Spleen (tissue), 11 donors: ENCODE measurements around the gene MBNL1. TPM values are rescaled to one million over a fixed set of nuclear protein-coding genes. Genes with fewer than 3 reads are reported as not detected.

ENCODE experiments used
- DNase-seq: peaks from one replicate; pipeline ENCODE4 v3.0.0-alpha.2; 2020
- H3K27ac ChIP-seq, 8 donors: fragments of 200-600 bp; sonication (generic) in 7 of 8; 1 replicate in 4 of 8; 2 replicates in 4 of 8; pipeline versions ENCODE4 v1.5.0 to v1.8.0; 2016 to 2021; ENCODE audit warnings: inconsistent platforms in 4 of 8, mild to moderate bottlenecking in 4 of 8, moderate library complexity in 1 of 8
- H3K27me3 ChIP-seq, 7 donors: fragments of 200-600 bp; sonication (generic) in 6 of 7; replicated peaks in 1 of 7; 1 replicate in 4 of 7; 2 replicates in 3 of 7; pipeline versions ENCODE4 v1.5.0 to v1.8.0; 2016 to 2021; ENCODE audit warnings: inconsistent platforms in 3 of 7, mild to moderate bottlenecking in 1 of 7
- H3K36me3 ChIP-seq, 6 donors: fragments of 200-600 bp; sonication (generic) in 5 of 6; 1 replicate in 4 of 6; 2 replicates in 2 of 6; pipeline versions ENCODE4 v1.5.0 to v1.8.0; 2016 to 2021; ENCODE audit warnings: inconsistent platforms in 2 of 6
- H3K4me1 ChIP-seq, 6 donors: fragments of 200-600 bp; sonication (generic) in 5 of 6; 1 replicate in 3 of 6; 2 replicates in 3 of 6; pipeline versions ENCODE4 v1.5.0 to v1.8.0; 2016 to 2021; ENCODE audit warnings: inconsistent platforms in 3 of 6
- H3K4me3 ChIP-seq, 8 donors: fragments of 200-600 bp; sonication (generic) in 7 of 8; 1 replicate in 4 of 8; 2 replicates in 4 of 8; pipeline versions ENCODE4 v1.5.0 to v1.8.0; 2016 to 2021; ENCODE audit warnings: inconsistent platforms in 4 of 8, mild to moderate bottlenecking in 4 of 8, moderate library complexity in 2 of 8
- H3K9me3 ChIP-seq, 8 donors: fragments of 200-600 bp; sonication (generic) in 7 of 8; 1 replicate in 4 of 8; 2 replicates in 4 of 8; pipeline versions ENCODE4 v1.5.0 to v1.8.0; 2016 to 2021; ENCODE audit warnings: inconsistent platforms in 4 of 8
- CTCF ChIP-seq, 11 experiments: fragments of 200-600 bp in 7 of 11; fragments of 450-650 bp in 4 of 11; sonication (generic) in 4 of 11; IDR thresholded peaks in 8 of 11; conservative IDR thresholded peaks in 3 of 11; 1 replicate in 7 of 11; 2 replicates in 4 of 11; pipeline versions ENCODE4 v1.4.0 to v1.8.0; 2016 to 2021; ENCODE audit warnings: antibody characterized with exemption in 11 of 11, inconsistent platforms in 4 of 11, mild to moderate bottlenecking in 1 of 11
- POLR2A ChIP-seq, 3 donors: fragments of 450-650 bp; IDR thresholded peaks; one replicate each; pipeline ENCODE4 v1.5.1; 2017; ENCODE audit warnings: antibody characterized with exemption in 3 of 3, mild to moderate bottlenecking in 1 of 3
- POLR2AphosphoS5 ChIP-seq, 3 donors: sonication (generic); formaldehyde crosslinking; IDR thresholded peaks; one replicate each; pipeline ENCODE4 v1.5.1; 2017; ENCODE audit warnings: antibody characterized with exemption in 3 of 3
- WGBS, 5 donors: extraction: QIAGEN DNeasy Blood & Tissue Kit in 3 of 5; methylation state at CpG; one replicate each; pipeline versions ENCODE4 v1.1.5 to v1.1.7; 2013 to 2018; 5-methylcytosine and 5-hydroxymethylcytosine counted together
- intact Hi-C: fragments of 100-400 bp; cut with DNase I; formaldehyde crosslinking; loops from one replicate; pipeline ENCODE4 v1.15.0; 2023; ENCODE audit warnings: low total_unique reads
- polyA plus RNA-seq, 3 donors: library from polyadenylated mRNA; stranded (reverse); fragments of 200-250 nt; gene quantifications; one replicate each; pipeline ENCODE4 v1.2.1, GENCODE V29; 2013
- total RNA-seq, 7 donors: library from RNA; depleted of rRNA in 3 of 7; stranded (reverse); fragments of >200 nt in 3 of 7; fragmentation: NEBNext Ultra II Directional in 4 of 7; extraction: Animal tissue kit (Norgen Biotek cat#: 25700) in 4 of 7; gene quantifications; one replicate each; pipeline versions ENCODE4 v1.1.0 to v1.2.1, GENCODE V29; 2016 to 2021
- donor health status: healthy with polysubstance abuse.
- donor health status: DM: no; HTN: no; CAD: no; lungs with moderate emphysema.
- donor health status: DM: no; HTN: no; CAD: no.
- donor health status: Bipolar disorder and iron deficiency.
- donor health status: healthy.
- donor health status: DM: no; HTN: no; CAD: no.
- donor health status: DM: yes; HTN: yes; CAD: no.

The MBNL1 gene
- total and polyA plus RNA-seq, 10 donors, result 64.7 to 491 (median 296) TPM

GRCh38 chr3:152386208-152386607 is 117.5 kb downstream of the MBNL1 start:
- DNase-seq, result no peak
- Histone ChIP-seq H3K36me3 (peaks cover 0 to 21% (median 0%) of the 10 kb centered on the region in 6 donors), H3K4me1 (peaks cover 41 to 100% (median 81%) of the 10 kb centered on the region in 6 donors), H3K27me3 (no peaks in the 10 kb centered on the region), H3K4me3 (no peak overlapping the region), H3K9me3 (no peaks in the 10 kb centered on the region), H3K27ac (peak overlapping the region in 3 of 8 donors; percentile 17 to 88 (median 84))
- TF ChIP-seq POLR2A (IDR thresholded peaks at IDR 0.05) (no peak), CTCF (IDR thresholded peaks at IDR 0.05 in 8 of 11, conservative IDR thresholded peaks at IDR 0.05 in 3 of 11) (no peak), POLR2AphosphoS5 (IDR thresholded peaks at IDR 0.05) (no peak)
- intact Hi-C loops, result no loop called here

- TF ChIP-seq POLR2AphosphoS5 (IDR thresholded peaks at IDR 0.05) (no peak), POLR2A (IDR thresholded peaks at IDR 0.05) (no peak), CTCF (IDR thresholded peaks at IDR 0.05 in 8 of 11, conservative IDR thresholded peaks at IDR 0.05 in 3 of 11) (no peak)
- Histone ChIP-seq H3K27ac (no peak overlapping the region), H3K9me3 (no peaks in the 10 kb centered on the region), H3K36me3 (peaks cover 0 to 21% (median 0%) of the 10 kb centered on the region in 6 donors), H3K4me1 (peaks cover 28 to 100% (median 77%) of the 10 kb centered on the region in 6 donors), H3K27me3 (no peaks in the 10 kb centered on the region), H3K4me3 (no peak overlapping the region)
- 78 to 89% (median 86%) methylated on average over 1 of the region's 1 CpG for WGBS, 5 donors
- intact Hi-C loops, result no loop called here
- DNase-seq, result no peak
Measured at GRCh38 chr3:152388631-152389030, 119.9 kb downstream of the MBNL1 start.

- H3K36me3 ChIP-seq, result peaks cover 0 to 21% (median 0%) of the 10 kb centered on the region in 6 donors
- peaks cover 22 to 100% (median 76%) of the 10 kb centered on the region in 6 donors for H3K4me1 ChIP-seq
- H3K4me3 ChIP-seq, result no peak overlapping the region
- no peaks in the 10 kb centered on the region for H3K9me3 ChIP-seq
- H3K27ac ChIP-seq, result no peak overlapping the region
- TF ChIP-seq POLR2A (IDR thresholded peaks at IDR 0.05) (no peak), POLR2AphosphoS5 (IDR thresholded peaks at IDR 0.05) (peak in 1 of 3 donors; percentile 52)
- 93 to 97% (median 96%) methylated on average over 6 of the region's 6 CpGs for WGBS, 5 donors
- intact Hi-C loops, result no loop called here
- DNase-seq, result no peak
- no peaks in the 10 kb centered on the region for H3K27me3 ChIP-seq
Measured at GRCh38 chr3:152389316-152389934, 120.7 kb downstream of the MBNL1 start.

- no peak for DNase-seq
- WGBS, 5 donors, result 77 to 90% (median 86%) methylated on average over 2 of the region's 2 CpGs
- peaks cover 10 to 99% (median 69%) of the 10 kb centered on the region in 6 donors for H3K4me1 ChIP-seq
- H3K4me3 ChIP-seq, result no peak overlapping the region
- no peaks in the 10 kb centered on the region for H3K27me3 ChIP-seq
- intact Hi-C loops, result no loop called here
- H3K9me3 ChIP-seq, result no peaks in the 10 kb centered on the region
- peaks cover 0 to 31% (median 0%) of the 10 kb centered on the region in 6 donors for H3K36me3 ChIP-seq
- TF ChIP-seq CTCF (IDR thresholded peaks at IDR 0.05 in 8 of 11, conservative IDR thresholded peaks at IDR 0.05 in 3 of 11) (no peak), POLR2A (IDR thresholded peaks at IDR 0.05) (no peak), POLR2AphosphoS5 (IDR thresholded peaks at IDR 0.05) (no peak)
- H3K27ac ChIP-seq, result peak overlapping the region in 1 of 8 donors; percentile 16
Measured at GRCh38 chr3:152390647-152391046, 121.9 kb downstream of the MBNL1 start.
